Mesothelial cell of epicardium (in vitro differentiated cells): ENCODE measurements around the gene XPNPEP1. TPM values are rescaled to one million over a fixed set of nuclear protein-coding genes. Genes with fewer than 3 reads are reported as not detected.

Experiments used
- DNase-seq, 2 experiments: peaks; one replicate each; pipeline ENCODE4 v3.0.0; 2021; ENCODE audit warnings: low spot score in 2 of 2; ENCODE audit not compliant: unreplicated experiment in 2 of 2
- H3K27ac Mint-ChIP-seq: 2 replicates; pipeline ENCODE4 v1.8.0; 2021; ENCODE audit warnings: mixed read lengths
- H3K27me3 Mint-ChIP-seq: 2 replicates; pipeline ENCODE4 v1.8.0; 2021; ENCODE audit warnings: low read depth, mixed read lengths
- H3K36me3 Mint-ChIP-seq: 2 replicates; pipeline ENCODE4 v1.8.0; 2021; ENCODE audit warnings: mixed read lengths
- H3K4me1 Mint-ChIP-seq: 2 replicates; pipeline ENCODE4 v1.8.0; 2021; ENCODE audit warnings: mixed read lengths
- H3K4me3 Mint-ChIP-seq: 2 replicates; pipeline ENCODE4 v1.8.0; 2021; ENCODE audit warnings: mild to moderate bottlenecking, moderate library complexity, mixed read lengths
- H3K9me3 Mint-ChIP-seq: 2 replicates; pipeline ENCODE4 v1.8.0; 2021; ENCODE audit warnings: mixed read lengths
- CTCF ChIP-seq: fragments of 200-600 bp; sonication (generic); IDR thresholded peaks from one replicate; pipeline ENCODE4 v1.5.0; 2021; ENCODE audit warnings: antibody characterized with exemption; ENCODE audit not compliant: unreplicated experiment
- total RNA-seq: library from RNA; stranded (reverse); gene quantifications from 3 replicates; pipeline ENCODE4 v1.2.1, GENCODE V29; 2021

Gene XPNPEP1
- total RNA-seq, 1 donor from 2014 or later = 87.7 TPM

GRCh38 chr10:109881769-109882057, 41.6 kb downstream of the XPNPEP1 start:
- Mint-ChIP-seq H3K27ac (no peak overlapping the region), H3K27me3 (no peaks in the 10 kb centered on the region), H3K9me3 (no peaks in the 10 kb centered on the region), H3K36me3 (peaks cover 48% of the 10 kb centered on the region), H3K4me1 (peaks cover 13% of the 10 kb centered on the region), H3K4me3 (no peak overlapping the region)
- DNase-seq = no peak
- TF ChIP-seq CTCF = no peak

GRCh38 chr10:109880886-109881768, 42.2 kb downstream of the XPNPEP1 start:
- no peaks in the 10 kb centered on the region for H3K9me3 Mint-ChIP-seq
- no peak for DNase-seq
- no peak overlapping the region for H3K27ac Mint-ChIP-seq
- peaks cover 9% of the 10 kb centered on the region for H3K4me1 Mint-ChIP-seq
- no peaks in the 10 kb centered on the region for H3K27me3 Mint-ChIP-seq
- no peak for TF ChIP-seq CTCF
- peaks cover 48% of the 10 kb centered on the region for H3K36me3 Mint-ChIP-seq
- no peak overlapping the region for H3K4me3 Mint-ChIP-seq

- no peaks in the 10 kb centered on the region for H3K9me3 Mint-ChIP-seq
- no peak for DNase-seq
- H3K4me3 Mint-ChIP-seq = no peak overlapping the region
- no peaks in the 10 kb centered on the region for H3K27me3 Mint-ChIP-seq
- peaks cover 43% of the 10 kb centered on the region for H3K36me3 Mint-ChIP-seq
- no peak for TF ChIP-seq CTCF
- no peak overlapping the region for H3K27ac Mint-ChIP-seq
- H3K4me1 Mint-ChIP-seq = no peaks in the 10 kb centered on the region
These were observed 45.8 kb downstream of the XPNPEP1 start for GRCh38 chr10:109877546-109877945.

- Mint-ChIP-seq H3K4me3 (no peak overlapping the region), H3K27me3 (no peaks in the 10 kb centered on the region), H3K27ac (no peak overlapping the region), H3K9me3 (no peaks in the 10 kb centered on the region), H3K36me3 (peaks cover 49% of the 10 kb centered on the region), H3K4me1 (no peaks in the 10 kb centered on the region)
- DNase-seq = no peak
- TF ChIP-seq CTCF = no peak
These were observed 47.2 kb downstream of the XPNPEP1 start for GRCh38 chr10:109875828-109876821.

- no peak overlapping the region for H3K27ac Mint-ChIP-seq
- no peaks in the 10 kb centered on the region for H3K27me3 Mint-ChIP-seq
- no peaks in the 10 kb centered on the region for H3K9me3 Mint-ChIP-seq
- no peak for DNase-seq
- peaks cover 46% of the 10 kb centered on the region for H3K36me3 Mint-ChIP-seq
- no peak overlapping the region for H3K4me3 Mint-ChIP-seq
- TF ChIP-seq CTCF = no peak
- no peaks in the 10 kb centered on the region for H3K4me1 Mint-ChIP-seq
These were observed 48.2 kb downstream of the XPNPEP1 start for GRCh38 chr10:109875151-109875568.
